Measurements from ENCODE around the gene PLXDC2. TPM values are rescaled to one million over a fixed set of nuclear protein-coding genes. Genes with fewer than 3 reads are reported as not detected.

The PLXDC2 gene
- total and polyA plus RNA-seq, 2 experiments from 2014 or later: 13.5 to 19.4 TPM

DNA sequence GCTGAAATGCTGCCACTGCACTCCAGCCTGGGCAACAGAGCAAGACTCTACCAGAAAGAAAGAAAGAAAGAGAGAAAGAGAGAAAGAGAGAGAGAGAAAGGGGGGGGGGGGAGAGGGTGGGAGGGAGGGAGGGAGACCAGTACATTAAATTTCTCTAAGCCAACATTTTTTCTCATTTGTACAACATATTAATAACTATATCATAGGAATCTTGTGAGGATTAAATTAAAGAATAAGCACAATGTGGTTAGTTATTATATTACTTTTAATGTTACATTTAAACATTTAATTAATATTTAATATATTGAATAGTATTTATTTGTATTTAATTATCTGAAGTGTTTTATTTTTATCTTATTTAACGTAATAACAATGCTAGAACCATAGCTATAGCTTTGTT, 53.1 kb downstream of the PLXDC2 start:
- H3K9me2 ChIP-seq (ENCODE audit: insufficient read depth): no peaks in the 10 kb centered on the region
- H3K36me3 Mint-ChIP-seq (ENCODE audit: low read depth): peaks cover 44% of the 10 kb centered on the region
- no peak overlapping the region for H2AFZ ChIP-seq
- no peak for DNase-seq (ENCODE audit: low spot score)
- H3K27ac ChIP-seq (ENCODE audit: low read depth): no peak overlapping the region
- ATAC-seq: no peak
- no peak overlapping the region for H3K27ac Mint-ChIP-seq
- H3K4me1 Mint-ChIP-seq: peaks cover 20% of the 10 kb centered on the region
- H3F3A ChIP-seq (replicated peaks; ENCODE audit: low read depth): no peaks in the 10 kb centered on the region
- no peaks in the 10 kb centered on the region for H3K27me3 ChIP-seq (ENCODE audit: insufficient read depth)
- H3K36me3 ChIP-seq (ENCODE audit: insufficient read depth): no peaks in the 10 kb centered on the region
- H3K9me3 Mint-ChIP-seq: peaks cover 7% of the 10 kb centered on the region; the same call in 1 of the 3 replicates
- peaks cover 2% of the 10 kb centered on the region for H3K27me3 Mint-ChIP-seq (ENCODE audit: insufficient read depth, low read depth, poor library complexity)
- H3K79me2 ChIP-seq (replicated peaks; ENCODE audit: insufficient read depth): peaks cover 46% of the 10 kb centered on the region
- H3K4me3 Mint-ChIP-seq: no peak overlapping the region
- no peak overlapping the region for H3K4me3 ChIP-seq
- no peak overlapping the region for H3K4me2 ChIP-seq
- H3K4me1 ChIP-seq (ENCODE audit: insufficient read depth): 0 out of 2 replicates have a peak, but pooled peaks cover 10% of the 10 kb centered on the region
- TF ChIP-seq STAT1 (IDR thresholded peaks at IDR 0.05; ENCODE audit: unreplicated experiment) (no peak), ZNF114 (CRISPR knock-in tag; IDR thresholded peaks at IDR 0.05) (no peak), CREB1 (CRISPR knock-in tag; IDR thresholded peaks at IDR 0.05; ENCODE audit: low read depth) (no peak), EZH2phosphoT487 (IDR thresholded peaks at IDR 0.05; ENCODE audit: unreplicated experiment) (no peak), ZNF331 (CRISPR knock-in tag; IDR thresholded peaks at IDR 0.05; ENCODE audit: low read depth) (no peak)
- TF ChIP-seq, protein P1, sequence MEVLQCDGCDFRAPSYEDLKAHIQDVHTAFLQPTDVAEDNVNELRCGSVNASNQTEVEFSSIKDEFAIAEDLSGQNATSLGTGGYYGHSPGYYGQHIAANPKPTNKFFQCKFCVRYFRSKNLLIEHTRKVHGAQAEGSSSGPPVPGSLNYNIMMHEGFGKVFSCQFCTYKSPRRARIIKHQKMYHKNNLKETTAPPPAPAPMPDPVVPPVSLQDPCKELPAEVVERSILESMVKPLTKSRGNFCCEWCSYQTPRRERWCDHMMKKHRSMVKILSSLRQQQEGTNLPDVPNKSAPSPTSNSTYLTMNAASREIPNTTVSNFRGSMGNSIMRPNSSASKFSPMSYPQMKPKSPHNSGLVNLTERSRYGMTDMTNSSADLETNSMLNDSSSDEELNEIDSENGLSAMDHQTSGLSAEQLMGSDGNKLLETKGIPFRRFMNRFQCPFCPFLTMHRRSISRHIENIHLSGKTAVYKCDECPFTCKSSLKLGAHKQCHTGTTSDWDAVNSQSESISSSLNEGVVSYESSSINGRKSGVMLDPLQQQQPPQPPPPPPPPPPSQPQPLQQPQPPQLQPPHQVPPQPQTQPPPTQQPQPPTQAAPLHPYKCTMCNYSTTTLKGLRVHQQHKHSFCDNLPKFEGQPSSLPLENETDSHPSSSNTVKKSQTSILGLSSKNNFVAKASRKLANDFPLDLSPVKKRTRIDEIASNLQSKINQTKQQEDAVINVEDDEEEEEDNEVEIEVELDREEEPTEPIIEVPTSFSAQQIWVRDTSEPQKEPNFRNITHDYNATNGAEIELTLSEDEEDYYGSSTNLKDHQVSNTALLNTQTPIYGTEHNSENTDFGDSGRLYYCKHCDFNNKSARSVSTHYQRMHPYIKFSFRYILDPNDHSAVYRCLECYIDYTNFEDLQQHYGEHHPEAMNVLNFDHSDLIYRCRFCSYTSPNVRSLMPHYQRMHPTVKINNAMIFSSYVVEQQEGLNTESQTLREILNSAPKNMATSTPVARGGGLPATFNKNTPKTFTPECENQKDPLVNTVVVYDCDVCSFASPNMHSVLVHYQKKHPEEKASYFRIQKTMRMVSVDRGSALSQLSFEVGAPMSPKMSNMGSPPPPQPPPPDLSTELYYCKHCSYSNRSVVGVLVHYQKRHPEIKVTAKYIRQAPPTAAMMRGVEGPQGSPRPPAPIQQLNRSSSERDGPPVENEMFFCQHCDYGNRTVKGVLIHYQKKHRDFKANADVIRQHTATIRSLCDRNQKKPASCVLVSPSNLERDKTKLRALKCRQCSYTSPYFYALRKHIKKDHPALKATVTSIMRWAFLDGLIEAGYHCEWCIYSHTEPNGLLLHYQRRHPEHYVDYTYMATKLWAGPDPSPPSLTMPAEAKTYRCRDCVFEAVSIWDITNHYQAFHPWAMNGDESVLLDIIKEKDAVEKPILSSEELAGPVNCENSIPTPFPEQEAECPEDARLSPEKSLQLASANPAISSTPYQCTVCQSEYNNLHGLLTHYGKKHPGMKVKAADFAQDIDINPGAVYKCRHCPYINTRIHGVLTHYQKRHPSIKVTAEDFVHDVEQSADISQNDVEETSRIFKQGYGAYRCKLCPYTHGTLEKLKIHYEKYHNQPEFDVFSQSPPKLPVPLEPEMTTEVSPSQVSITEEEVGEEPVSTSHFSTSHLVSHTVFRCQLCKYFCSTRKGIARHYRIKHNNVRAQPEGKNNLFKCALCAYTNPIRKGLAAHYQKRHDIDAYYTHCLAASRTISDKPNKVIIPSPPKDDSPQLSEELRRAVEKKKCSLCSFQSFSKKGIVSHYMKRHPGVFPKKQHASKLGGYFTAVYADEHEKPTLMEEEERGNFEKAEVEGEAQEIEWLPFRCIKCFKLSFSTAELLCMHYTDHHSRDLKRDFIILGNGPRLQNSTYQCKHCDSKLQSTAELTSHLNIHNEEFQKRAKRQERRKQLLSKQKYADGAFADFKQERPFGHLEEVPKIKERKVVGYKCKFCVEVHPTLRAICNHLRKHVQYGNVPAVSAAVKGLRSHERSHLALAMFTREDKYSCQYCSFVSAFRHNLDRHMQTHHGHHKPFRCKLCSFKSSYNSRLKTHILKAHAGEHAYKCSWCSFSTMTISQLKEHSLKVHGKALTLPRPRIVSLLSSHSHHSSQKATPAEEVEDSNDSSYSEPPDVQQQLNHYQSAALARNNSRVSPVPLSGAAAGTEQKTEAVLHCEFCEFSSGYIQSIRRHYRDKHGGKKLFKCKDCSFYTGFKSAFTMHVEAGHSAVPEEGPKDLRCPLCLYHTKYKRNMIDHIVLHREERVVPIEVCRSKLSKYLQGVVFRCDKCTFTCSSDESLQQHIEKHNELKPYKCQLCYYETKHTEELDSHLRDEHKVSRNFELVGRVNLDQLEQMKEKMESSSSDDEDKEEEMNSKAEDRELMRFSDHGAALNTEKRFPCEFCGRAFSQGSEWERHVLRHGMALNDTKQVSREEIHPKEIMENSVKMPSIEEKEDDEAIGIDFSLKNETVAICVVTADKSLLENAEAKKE (CRISPR knock-in tag; IDR thresholded peaks at IDR 0.05): no peak
- TF ChIP-seq, protein P2, sequence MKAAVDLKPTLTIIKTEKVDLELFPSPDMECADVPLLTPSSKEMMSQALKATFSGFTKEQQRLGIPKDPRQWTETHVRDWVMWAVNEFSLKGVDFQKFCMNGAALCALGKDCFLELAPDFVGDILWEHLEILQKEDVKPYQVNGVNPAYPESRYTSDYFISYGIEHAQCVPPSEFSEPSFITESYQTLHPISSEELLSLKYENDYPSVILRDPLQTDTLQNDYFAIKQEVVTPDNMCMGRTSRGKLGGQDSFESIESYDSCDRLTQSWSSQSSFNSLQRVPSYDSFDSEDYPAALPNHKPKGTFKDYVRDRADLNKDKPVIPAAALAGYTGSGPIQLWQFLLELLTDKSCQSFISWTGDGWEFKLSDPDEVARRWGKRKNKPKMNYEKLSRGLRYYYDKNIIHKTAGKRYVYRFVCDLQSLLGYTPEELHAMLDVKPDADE (IDR thresholded peaks at IDR 0.05): no peak
- H4K20me1 ChIP-seq (replicated peaks; ENCODE audit: insufficient read depth): no peaks in the 10 kb centered on the region
